Measurements from ENCODE around the gene MRPL17. TPM values are rescaled to one million over a fixed set of nuclear protein-coding genes. Genes with fewer than 3 reads are reported as not detected.
"Not testable (repeated sequence)": the region's sequence is repeated elsewhere in the genome, so short reads cannot be mapped to it uniquely, and the experiment has no call there.

MRPL17 gene
- total RNA-seq, 1 donor: 29.7 TPM

- H2AFZ ChIP-seq (ENCODE audit: low read length): no peak overlapping the region
- no peaks in the 10 kb centered on the region for H4K20me1 ChIP-seq (ENCODE audit: insufficient read depth, low read length)
- H3K27me3 ChIP-seq (ENCODE audit: insufficient read depth, low read length): no peaks in the 10 kb centered on the region
- peaks cover 34% of the 10 kb centered on the region for H3K4me1 ChIP-seq (ENCODE audit: insufficient read depth, low read length)
- no peak overlapping the region for H3K4me3 ChIP-seq (ENCODE audit: insufficient read depth, low read length)
- TF ChIP-seq CTCF (IDR thresholded peaks at IDR 0.05; ENCODE audit: extremely low read depth, low read depth, low read length): no peak
- H3K27ac ChIP-seq (ENCODE audit: low read depth, low read length): no peak overlapping the region
- H3K79me2 ChIP-seq (ENCODE audit: insufficient read depth, low read length): no peaks in the 10 kb centered on the region
- no peaks in the 10 kb centered on the region for H3K36me3 ChIP-seq (ENCODE audit: insufficient read depth, low read length)
- H3K9me3 ChIP-seq (ENCODE audit: low read depth, low read length): no peaks in the 10 kb centered on the region
- no peak for DNase-seq (ENCODE audit: insufficient read length, low spot score, missing footprints)
- H3K4me2 ChIP-seq (ENCODE audit: insufficient read depth, low read length): no peak overlapping the region
Measured at GRCh38 chr11:6695377-6695776, 12.2 kb upstream of the MRPL17 start.

- Histone ChIP-seq H4K20me1 (ENCODE audit: insufficient read depth, low read length) (no peaks in the 10 kb centered on the region), H3K27ac (ENCODE audit: low read depth, low read length) (peak overlapping the region; percentile 64), H3K79me2 (ENCODE audit: insufficient read depth, low read length) (no peaks in the 10 kb centered on the region), H2AFZ (ENCODE audit: low read length) (no peak overlapping the region), H3K27me3 (ENCODE audit: insufficient read depth, low read length) (no peaks in the 10 kb centered on the region), H3K4me2 (ENCODE audit: insufficient read depth, low read length) (no peak overlapping the region), H3K4me3 (ENCODE audit: insufficient read depth, low read length) (no peak overlapping the region), H3K9me3 (ENCODE audit: low read depth, low read length) (no peaks in the 10 kb centered on the region), H3K4me1 (ENCODE audit: insufficient read depth, low read length) (peaks cover 34% of the 10 kb centered on the region), H3K36me3 (ENCODE audit: insufficient read depth, low read length) (no peaks in the 10 kb centered on the region)
- TF ChIP-seq CTCF (IDR thresholded peaks at IDR 0.05; ENCODE audit: extremely low read depth, low read depth, low read length): no peak
- no peak for DNase-seq (ENCODE audit: insufficient read length, low spot score, missing footprints)
Measured at GRCh38 chr11:6694229-6694535, 11.0 kb upstream of the MRPL17 start.

GRCh38 chr11:6693342-6694228, 10.4 kb upstream of the MRPL17 start:
- Histone ChIP-seq H3K9me3 (ENCODE audit: low read depth, low read length) (no peaks in the 10 kb centered on the region), H3K27me3 (ENCODE audit: insufficient read depth, low read length) (no peaks in the 10 kb centered on the region), H4K20me1 (ENCODE audit: insufficient read depth, low read length) (no peaks in the 10 kb centered on the region), H3K4me2 (ENCODE audit: insufficient read depth, low read length) (peak overlapping the region; percentile 28), H3K79me2 (ENCODE audit: insufficient read depth, low read length) (no peaks in the 10 kb centered on the region), H3K36me3 (ENCODE audit: insufficient read depth, low read length) (no peaks in the 10 kb centered on the region), H3K27ac (ENCODE audit: low read depth, low read length) (peak overlapping the region; percentile 64), H2AFZ (ENCODE audit: low read length) (peak overlapping the region; percentile 66), H3K4me1 (ENCODE audit: insufficient read depth, low read length) (peaks cover 34% of the 10 kb centered on the region), H3K4me3 (ENCODE audit: insufficient read depth, low read length) (no peak overlapping the region)
- no peak for DNase-seq (ENCODE audit: insufficient read length, low spot score, missing footprints)
- no peak for TF ChIP-seq CTCF (IDR thresholded peaks at IDR 0.05; ENCODE audit: extremely low read depth, low read depth, low read length)

- Histone ChIP-seq H3K79me2 (ENCODE audit: insufficient read depth, low read length) (no peaks in the 10 kb centered on the region), H3K27ac (ENCODE audit: low read depth, low read length) (no peak overlapping the region), H3K4me3 (ENCODE audit: insufficient read depth, low read length) (no peak overlapping the region), H2AFZ (ENCODE audit: low read length) (peak overlapping the region; percentile 59), H3K9me3 (ENCODE audit: low read depth, low read length) (no peaks in the 10 kb centered on the region), H3K27me3 (ENCODE audit: insufficient read depth, low read length) (no peaks in the 10 kb centered on the region), H3K36me3 (ENCODE audit: insufficient read depth, low read length) (no peaks in the 10 kb centered on the region), H3K4me1 (ENCODE audit: insufficient read depth, low read length) (peaks cover 34% of the 10 kb centered on the region), H4K20me1 (ENCODE audit: insufficient read depth, low read length) (no peaks in the 10 kb centered on the region), H3K4me2 (ENCODE audit: insufficient read depth, low read length) (no peak overlapping the region)
- DNase-seq (ENCODE audit: insufficient read length, low spot score, missing footprints): no peak
- TF ChIP-seq CTCF (IDR thresholded peaks at IDR 0.05; ENCODE audit: extremely low read depth, low read depth, low read length): no peak
Measured at GRCh38 chr11:6692128-6692527, 9.0 kb upstream of the MRPL17 start.

GRCh38 chr11:6690431-6691132, 7.4 kb upstream of the MRPL17 start:
- H3K9me3 ChIP-seq (ENCODE audit: low read depth, low read length); H3K4me2 ChIP-seq (ENCODE audit: insufficient read depth, low read length); DNase-seq (ENCODE audit: insufficient read length, low spot score, missing footprints); H3K79me2 ChIP-seq (ENCODE audit: insufficient read depth, low read length); H4K20me1 ChIP-seq (ENCODE audit: insufficient read depth, low read length); H3K27me3 ChIP-seq (ENCODE audit: insufficient read depth, low read length); H3K36me3 ChIP-seq (ENCODE audit: insufficient read depth, low read length); H3K4me3 ChIP-seq (ENCODE audit: insufficient read depth, low read length); H2AFZ ChIP-seq (ENCODE audit: low read length); H3K27ac ChIP-seq (ENCODE audit: low read depth, low read length): not testable (repeated sequence)
- H3K4me1 ChIP-seq (ENCODE audit: insufficient read depth, low read length): peaks cover 24% of the 10 kb centered on the region
